DOHH2 (cell line): Measurements from ENCODE around the gene CDCP1.

Experiments
- H3F3A ChIP-seq: fragments of 200-600 bp; sonication (generic), shearing (Covaris generic); 2 replicates; pipeline ENCODE4 v1.6.0; 2016; ENCODE audit warnings: antibody characterized with exemption, mild to moderate bottlenecking; ENCODE audit not compliant: control insufficient read depth, insufficient read depth
- H3K27ac ChIP-seq: fragments of 200-600 bp; sonication (generic); 2 replicates; pipeline ENCODE4 v1.5.1; 2014; ENCODE audit warnings: low read depth, mild to moderate bottlenecking, low read length, moderate library complexity
- H3K27me3 ChIP-seq: fragments of 200-600 bp; sonication (generic); 2 replicates; pipeline ENCODE4 v1.6.1; 2014; ENCODE audit warnings: mild to moderate bottlenecking, low read length, mixed read lengths; ENCODE audit not compliant: control insufficient read depth
- H3K36me3 ChIP-seq: fragments of 200-600 bp; sonication (generic); 2 replicates; pipeline ENCODE4 v1.6.1; 2014; ENCODE audit warnings: mild to moderate bottlenecking, low read length, moderate library complexity, mixed read lengths; ENCODE audit not compliant: control insufficient read depth
- H3K4me1 ChIP-seq: fragments of 200-600 bp; sonication (generic); 2 replicates; pipeline ENCODE4 v1.6.1; 2014; ENCODE audit warnings: mild to moderate bottlenecking, low read length, mixed read lengths; ENCODE audit not compliant: control insufficient read depth
- H3K4me2 ChIP-seq: fragments of 200-600 bp; sonication (generic); 2 replicates; pipeline ENCODE4 v1.6.0; 2014; ENCODE audit warnings: mild to moderate bottlenecking, low read length, moderate library complexity
- H3K4me3 ChIP-seq: fragments of 200-600 bp; sonication (generic); 2 replicates; pipeline ENCODE4 v1.5.1; 2014; ENCODE audit warnings: mild to moderate bottlenecking, low read length, mixed read lengths
- H3K79me2 ChIP-seq: fragments of 200-600 bp; sonication (generic); 2 replicates; pipeline ENCODE4 v1.6.1; 2014; ENCODE audit warnings: mild to moderate bottlenecking, low read length, mixed read lengths; ENCODE audit not compliant: control insufficient read depth
- H3K9me2 ChIP-seq: fragments of 200-600 bp; sonication (generic); replicated peaks from 2 replicates; pipeline ENCODE4 v1.6.1; 2014; ENCODE audit warnings: mild to moderate bottlenecking, low read length, mixed read lengths; ENCODE audit not compliant: control insufficient read depth
- H3K9me3 ChIP-seq: fragments of 200-600 bp; sonication (generic); 2 replicates; pipeline ENCODE4 v1.6.1; 2014; ENCODE audit warnings: antibody characterized with exemption, low read length, mixed read lengths; ENCODE audit not compliant: control insufficient read depth, insufficient read depth
- H4K20me1 ChIP-seq: fragments of 200-600 bp; sonication (generic); 2 replicates; pipeline ENCODE4 v1.6.0; 2014; ENCODE audit warnings: low read depth, mild to moderate bottlenecking, antibody characterized with exemption, low read length, moderate library complexity; ENCODE audit not compliant: control insufficient read depth, insufficient read depth
- EZH2phosphoT487 ChIP-seq: fragments of 200-600 bp; sonication (generic); IDR thresholded peaks from 2 replicates; pipeline ENCODE4 v1.6.1; 2017; ENCODE audit warnings: borderline replicate concordance, mild to moderate bottlenecking, antibody characterized with exemption, low read length, moderate library complexity, mixed read lengths
- TF ChIP-seq, protein P1 (sequence below): fragments of 200-600 bp; sonication (generic); IDR thresholded peaks from one replicate; pipeline ENCODE4 v1.5.1; 2014; ENCODE audit warnings: antibody characterized with exemption, mild to moderate bottlenecking, low read depth, low read length; ENCODE audit not compliant: poor library complexity, severe bottlenecking

CDCP1 gene

DNA sequence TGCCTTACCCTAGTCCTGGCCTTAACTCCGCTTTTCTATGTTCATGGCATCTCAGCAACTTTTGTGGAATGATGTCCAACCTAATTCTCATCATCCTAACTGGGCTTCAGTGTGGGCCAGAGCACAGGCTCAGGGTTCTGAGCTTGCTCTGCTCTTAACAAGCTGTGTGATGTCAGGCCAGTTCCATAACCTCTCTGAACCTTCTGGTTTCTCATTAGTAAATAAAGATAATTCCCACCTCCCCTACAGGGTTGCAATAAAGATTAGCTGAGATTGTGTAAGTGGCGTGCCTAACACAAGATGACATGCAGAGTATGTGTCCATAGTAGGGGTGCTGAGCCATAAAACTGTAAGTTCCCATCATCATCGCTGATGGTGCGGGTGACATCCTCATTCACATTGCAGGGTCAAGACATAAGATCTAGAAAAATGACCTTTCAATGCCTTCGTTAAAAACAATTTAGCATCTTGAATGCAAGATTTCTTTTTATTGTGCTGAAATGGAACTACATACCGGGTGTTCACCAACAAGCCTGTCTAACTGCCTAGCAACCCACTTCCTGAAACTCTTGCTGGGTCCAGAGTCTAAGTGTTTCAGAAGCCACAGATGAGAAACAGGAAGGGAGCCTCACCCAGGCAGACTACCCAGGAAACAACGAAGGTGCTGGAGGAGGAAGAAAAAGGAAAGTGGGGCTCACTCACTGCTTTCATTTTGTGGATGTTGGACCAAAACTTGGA is 36.2 kb downstream of the CDCP1 start:
- 0 out of 2 replicates have a peak, but pooled peaks cover 4% of the 10 kb centered on the region for H3K4me1 ChIP-seq
- H3K9me3 ChIP-seq: no peaks in the 10 kb centered on the region
- H3K79me2 ChIP-seq: no peaks in the 10 kb centered on the region
- no peak overlapping the region for H3K4me3 ChIP-seq
- H3K27ac ChIP-seq: no peak overlapping the region
- H3F3A ChIP-seq: no peaks in the 10 kb centered on the region
- no peak overlapping the region for H3K4me2 ChIP-seq
- H3K9me2 ChIP-seq: no peaks in the 10 kb centered on the region
- H4K20me1 ChIP-seq: no peaks in the 10 kb centered on the region
- no peaks in the 10 kb centered on the region for H3K36me3 ChIP-seq
- TF ChIP-seq EZH2phosphoT487: no peak
- TF ChIP-seq, protein P1, sequence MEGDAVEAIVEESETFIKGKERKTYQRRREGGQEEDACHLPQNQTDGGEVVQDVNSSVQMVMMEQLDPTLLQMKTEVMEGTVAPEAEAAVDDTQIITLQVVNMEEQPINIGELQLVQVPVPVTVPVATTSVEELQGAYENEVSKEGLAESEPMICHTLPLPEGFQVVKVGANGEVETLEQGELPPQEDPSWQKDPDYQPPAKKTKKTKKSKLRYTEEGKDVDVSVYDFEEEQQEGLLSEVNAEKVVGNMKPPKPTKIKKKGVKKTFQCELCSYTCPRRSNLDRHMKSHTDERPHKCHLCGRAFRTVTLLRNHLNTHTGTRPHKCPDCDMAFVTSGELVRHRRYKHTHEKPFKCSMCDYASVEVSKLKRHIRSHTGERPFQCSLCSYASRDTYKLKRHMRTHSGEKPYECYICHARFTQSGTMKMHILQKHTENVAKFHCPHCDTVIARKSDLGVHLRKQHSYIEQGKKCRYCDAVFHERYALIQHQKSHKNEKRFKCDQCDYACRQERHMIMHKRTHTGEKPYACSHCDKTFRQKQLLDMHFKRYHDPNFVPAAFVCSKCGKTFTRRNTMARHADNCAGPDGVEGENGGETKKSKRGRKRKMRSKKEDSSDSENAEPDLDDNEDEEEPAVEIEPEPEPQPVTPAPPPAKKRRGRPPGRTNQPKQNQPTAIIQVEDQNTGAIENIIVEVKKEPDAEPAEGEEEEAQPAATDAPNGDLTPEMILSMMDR: no peak
- peaks cover 4% of the 10 kb centered on the region; the same call in 1 of the 2 replicates for H3K27me3 ChIP-seq

DNA sequence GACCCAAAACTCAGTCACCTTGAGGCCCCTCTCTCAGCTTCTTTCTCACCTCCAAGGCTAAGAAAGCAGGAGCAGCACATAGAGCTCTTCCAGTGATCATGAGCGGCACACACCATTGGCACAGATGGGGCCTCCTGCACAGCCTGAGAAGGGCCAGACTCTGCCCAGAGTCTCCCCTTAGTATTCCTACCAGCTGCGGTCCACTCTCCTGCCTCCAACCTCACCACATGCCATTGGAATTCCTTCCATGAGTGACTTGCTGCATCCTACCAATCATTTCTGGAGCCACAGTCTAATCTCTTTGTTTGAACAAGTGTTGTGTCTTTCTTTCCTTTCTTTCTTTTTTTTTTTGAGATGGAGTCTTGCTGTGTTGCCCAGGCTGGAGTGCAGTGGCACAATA is 39.3 kb downstream of the CDCP1 start:
- Histone ChIP-seq H3K79me2 (no peaks in the 10 kb centered on the region), H4K20me1 (no peaks in the 10 kb centered on the region), H3F3A (no peaks in the 10 kb centered on the region), H3K9me2 (no peaks in the 10 kb centered on the region), H3K9me3 (no peaks in the 10 kb centered on the region), H3K4me3 (no peak overlapping the region), H3K4me1 (0 out of 2 replicates have a peak, but pooled peaks cover 4% of the 10 kb centered on the region), H3K4me2 (no peak overlapping the region), H3K27me3 (no peaks in the 10 kb centered on the region), H3K36me3 (no peaks in the 10 kb centered on the region), H3K27ac (no peak overlapping the region)
- TF ChIP-seq, protein P1: no peak
- TF ChIP-seq EZH2phosphoT487: no peak

DNA sequence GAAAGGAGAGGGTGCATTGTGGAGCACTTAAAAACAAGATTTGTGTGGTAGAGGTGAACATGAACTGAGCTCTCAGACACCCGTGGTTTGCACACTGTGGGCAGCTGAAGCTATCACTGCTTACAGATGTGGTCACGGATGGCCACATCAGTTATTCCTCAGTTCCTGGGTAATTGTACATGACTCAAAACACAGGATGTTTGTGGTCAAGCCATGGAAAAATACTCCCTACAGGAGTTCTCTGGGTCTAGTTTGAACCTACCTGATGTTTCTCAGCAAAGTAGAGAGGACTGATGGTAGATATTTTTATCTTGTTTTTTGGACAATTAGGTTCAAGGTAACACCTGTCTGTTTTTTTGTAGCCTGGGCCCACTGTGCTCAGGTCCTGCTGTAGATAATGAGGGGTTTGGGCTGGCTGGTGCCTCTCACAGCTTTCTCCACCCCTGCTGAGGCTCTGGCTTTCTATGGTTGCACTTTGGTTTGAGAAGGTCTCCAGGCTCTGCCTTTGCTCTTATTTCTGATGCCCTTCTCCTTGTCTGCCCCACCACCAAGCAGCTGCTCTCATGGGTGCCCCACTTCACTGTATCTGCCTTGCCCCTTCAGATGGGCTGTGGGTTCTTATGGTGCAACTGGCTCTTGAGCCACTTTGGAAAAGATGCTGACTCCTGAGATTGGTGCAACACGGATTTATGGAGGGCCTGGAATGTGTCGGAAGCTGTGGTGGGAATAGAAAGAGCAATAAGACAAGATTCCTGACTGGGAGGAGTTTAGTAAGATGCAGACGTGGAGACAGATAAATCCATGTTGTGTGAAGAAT is 40.1 kb downstream of the CDCP1 start:
- H3K27ac ChIP-seq: no peak overlapping the region

More for the DNA sequence above, 40.1 kb downstream of the CDCP1 start:
- 0 out of 2 replicates have a peak, but pooled peaks cover 4% of the 10 kb centered on the region for H3K4me1 ChIP-seq
- no peak overlapping the region for H3K4me3 ChIP-seq
- no peak for TF ChIP-seq EZH2phosphoT487
- TF ChIP-seq, protein P1: no peak
- H3K4me2 ChIP-seq: no peak overlapping the region
- H3K79me2 ChIP-seq: no peaks in the 10 kb centered on the region
- no peaks in the 10 kb centered on the region for H3F3A ChIP-seq
- no peaks in the 10 kb centered on the region for H3K9me3 ChIP-seq
- no peaks in the 10 kb centered on the region for H3K36me3 ChIP-seq
- no peaks in the 10 kb centered on the region for H3K27me3 ChIP-seq
- no peaks in the 10 kb centered on the region for H4K20me1 ChIP-seq
- H3K9me2 ChIP-seq: no peaks in the 10 kb centered on the region
